Loucy (cell line): ENCODE measurements around the gene NOTCH1.

ENCODE experiments used
- H2AFZ ChIP-seq: fragments of 200-600 bp; sonication (generic); 2 replicates; pipeline ENCODE4 v1.6.0; 2016; ENCODE audit warnings: antibody characterized with exemption, mild to moderate bottlenecking, low read length, moderate library complexity
- H3F3A ChIP-seq: fragments of 200-600 bp; 2 replicates; pipeline ENCODE4 v1.6.0; 2016; ENCODE audit warnings: antibody characterized with exemption, low read depth, mild to moderate bottlenecking
- H3K27me3 ChIP-seq: fragments of 200-600 bp; sonication (generic); 2 replicates; pipeline ENCODE4 v1.6.1; 2014; ENCODE audit warnings: low read length, mild to moderate bottlenecking; ENCODE audit not compliant: insufficient read depth, poor library complexity, severe bottlenecking
- H3K36me3 ChIP-seq: fragments of 200-600 bp; sonication (generic); 2 replicates; pipeline ENCODE4 v1.6.1; 2016; ENCODE audit warnings: low read length; ENCODE audit not compliant: insufficient read depth
- H3K4me1 ChIP-seq: fragments of 200-600 bp; sonication (generic); 2 replicates; pipeline ENCODE4 v1.5.1; 2014; ENCODE audit warnings: low read length, mild to moderate bottlenecking; ENCODE audit not compliant: insufficient read depth, poor library complexity, severe bottlenecking
- H3K4me2 ChIP-seq: fragments of 200-600 bp; sonication (generic); 2 replicates; pipeline ENCODE4 v1.6.0; 2014; ENCODE audit warnings: antibody characterized with exemption, low read length, low read depth, mild to moderate bottlenecking; ENCODE audit not compliant: poor library complexity, severe bottlenecking
- H3K4me3 ChIP-seq: fragments of 200-600 bp; sonication (generic); 2 replicates; pipeline ENCODE4 v1.5.1; 2014; ENCODE audit warnings: low read length, mild to moderate bottlenecking, mixed read lengths; ENCODE audit not compliant: poor library complexity, severe bottlenecking
- H3K79me2 ChIP-seq: fragments of 200-600 bp; sonication (generic); 2 replicates; pipeline ENCODE4 v1.6.1; 2014; ENCODE audit warnings: low read length; ENCODE audit not compliant: insufficient read depth
- H3K9ac ChIP-seq: fragments of 200-600 bp; sonication (generic); 2 replicates; pipeline ENCODE4 v1.6.0; 2014; ENCODE audit warnings: mild to moderate bottlenecking, low read depth, low read length, moderate library complexity; ENCODE audit not compliant: poor library complexity, severe bottlenecking
- H3K9me2 ChIP-seq: fragments of 200-600 bp; sonication (generic); replicated peaks from 2 replicates; pipeline ENCODE4 v1.6.1; 2016; ENCODE audit warnings: low read depth, low read length, mixed read lengths
- H3K9me3 ChIP-seq: fragments of 200-600 bp; sonication (generic); 2 replicates; pipeline ENCODE4 v1.6.1; 2014; ENCODE audit warnings: mild to moderate bottlenecking, antibody characterized with exemption, low read length, low read depth; ENCODE audit not compliant: insufficient read depth
- H4K20me1 ChIP-seq: fragments of 200-600 bp; sonication (generic); 2 replicates; pipeline ENCODE4 v1.6.0; 2014; ENCODE audit warnings: antibody characterized with exemption, low read length, mild to moderate bottlenecking; ENCODE audit not compliant: insufficient read depth, poor library complexity, severe bottlenecking
- EZH2phosphoT487 ChIP-seq: fragments of 200-600 bp; IDR thresholded peaks from 2 replicates; pipeline ENCODE4 v1.6.1; 2018; ENCODE audit warnings: antibody characterized with exemption, mild to moderate bottlenecking, moderate library complexity, borderline replicate concordance
- TF ChIP-seq, protein P1 (sequence below): fragments of 200-600 bp; sonication (generic); conservative IDR thresholded peaks from 2 replicates; pipeline ENCODE4 v1.5.1; 2014; ENCODE audit warnings: mild to moderate bottlenecking, antibody characterized with exemption, low read length

The NOTCH1 gene

DNA sequence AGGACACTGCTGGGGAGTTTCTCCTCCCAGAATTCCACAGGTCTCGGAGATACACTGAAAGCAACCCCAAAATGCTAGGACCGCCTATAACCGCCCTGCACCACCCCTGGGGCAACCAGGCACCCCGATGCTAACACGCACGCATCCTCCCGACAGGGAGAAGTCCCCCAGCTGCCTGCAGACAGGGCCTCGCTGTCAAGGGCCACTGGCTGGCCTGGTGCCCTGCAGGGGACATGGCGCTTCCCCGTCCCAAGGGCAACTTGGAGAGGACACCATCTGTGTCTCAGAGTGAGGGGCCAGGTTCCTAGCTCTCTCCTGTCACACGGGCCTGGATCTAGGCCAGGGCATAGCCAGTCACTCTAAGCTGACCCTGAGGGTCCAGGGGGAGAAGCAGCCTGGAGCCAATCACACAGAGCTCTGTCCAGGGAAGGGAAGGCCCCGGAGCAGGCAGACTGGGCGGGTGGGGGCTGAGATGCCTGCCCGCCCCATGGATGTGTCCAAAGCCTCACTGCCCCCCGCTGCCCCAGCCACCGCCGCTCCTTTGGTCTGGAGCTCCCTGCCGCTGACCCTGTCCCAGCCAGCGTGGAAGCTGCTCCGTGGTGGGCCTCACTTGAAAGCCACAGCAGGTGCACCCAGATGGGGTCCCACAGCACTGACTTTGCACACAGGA, 9.7 kb downstream of the NOTCH1 start:
- no peak for TF ChIP-seq EZH2phosphoT487
- TF ChIP-seq, protein P1, sequence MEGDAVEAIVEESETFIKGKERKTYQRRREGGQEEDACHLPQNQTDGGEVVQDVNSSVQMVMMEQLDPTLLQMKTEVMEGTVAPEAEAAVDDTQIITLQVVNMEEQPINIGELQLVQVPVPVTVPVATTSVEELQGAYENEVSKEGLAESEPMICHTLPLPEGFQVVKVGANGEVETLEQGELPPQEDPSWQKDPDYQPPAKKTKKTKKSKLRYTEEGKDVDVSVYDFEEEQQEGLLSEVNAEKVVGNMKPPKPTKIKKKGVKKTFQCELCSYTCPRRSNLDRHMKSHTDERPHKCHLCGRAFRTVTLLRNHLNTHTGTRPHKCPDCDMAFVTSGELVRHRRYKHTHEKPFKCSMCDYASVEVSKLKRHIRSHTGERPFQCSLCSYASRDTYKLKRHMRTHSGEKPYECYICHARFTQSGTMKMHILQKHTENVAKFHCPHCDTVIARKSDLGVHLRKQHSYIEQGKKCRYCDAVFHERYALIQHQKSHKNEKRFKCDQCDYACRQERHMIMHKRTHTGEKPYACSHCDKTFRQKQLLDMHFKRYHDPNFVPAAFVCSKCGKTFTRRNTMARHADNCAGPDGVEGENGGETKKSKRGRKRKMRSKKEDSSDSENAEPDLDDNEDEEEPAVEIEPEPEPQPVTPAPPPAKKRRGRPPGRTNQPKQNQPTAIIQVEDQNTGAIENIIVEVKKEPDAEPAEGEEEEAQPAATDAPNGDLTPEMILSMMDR, result no peak
- peaks cover 10% of the 10 kb centered on the region for H3K4me1 ChIP-seq
- H3K79me2 ChIP-seq, result peaks cover 9% of the 10 kb centered on the region; the same call in 1 of the 2 replicates
- no peaks in the 10 kb centered on the region for H3F3A ChIP-seq
- no peaks in the 10 kb centered on the region for H3K27me3 ChIP-seq
- H4K20me1 ChIP-seq, result no peaks in the 10 kb centered on the region
- H3K4me3 ChIP-seq, result no peak overlapping the region
- no peak overlapping the region for H2AFZ ChIP-seq
- H3K9me3 ChIP-seq, result no peaks in the 10 kb centered on the region
- no peak overlapping the region for H3K4me2 ChIP-seq
- no peak overlapping the region for H3K9ac ChIP-seq
- peaks cover 5% of the 10 kb centered on the region; the same call in 1 of the 2 replicates for H3K36me3 ChIP-seq
- H3K9me2 ChIP-seq, result no peaks in the 10 kb centered on the region

- no peaks in the 10 kb centered on the region for H3K27me3 ChIP-seq
- no peak overlapping the region for H3K9ac ChIP-seq
- peaks cover 5% of the 10 kb centered on the region; the same call in 1 of the 2 replicates for H3K36me3 ChIP-seq
- no peaks in the 10 kb centered on the region for H3F3A ChIP-seq
- H3K79me2 ChIP-seq, result peaks cover 9% of the 10 kb centered on the region; the same call in 1 of the 2 replicates
- no peaks in the 10 kb centered on the region for H3K9me2 ChIP-seq
- H3K4me3 ChIP-seq, result no peak overlapping the region
- no peak overlapping the region for H3K4me2 ChIP-seq
- TF ChIP-seq EZH2phosphoT487, result no peak
- TF ChIP-seq, protein P1, result no peak
- H2AFZ ChIP-seq, result no peak overlapping the region
- H3K9me3 ChIP-seq, result no peaks in the 10 kb centered on the region
- H4K20me1 ChIP-seq, result no peaks in the 10 kb centered on the region
- peaks cover 10% of the 10 kb centered on the region for H3K4me1 ChIP-seq
These were observed 10.8 kb downstream of the NOTCH1 start for GRCh38 chr9:136535070-136535469.

DNA sequence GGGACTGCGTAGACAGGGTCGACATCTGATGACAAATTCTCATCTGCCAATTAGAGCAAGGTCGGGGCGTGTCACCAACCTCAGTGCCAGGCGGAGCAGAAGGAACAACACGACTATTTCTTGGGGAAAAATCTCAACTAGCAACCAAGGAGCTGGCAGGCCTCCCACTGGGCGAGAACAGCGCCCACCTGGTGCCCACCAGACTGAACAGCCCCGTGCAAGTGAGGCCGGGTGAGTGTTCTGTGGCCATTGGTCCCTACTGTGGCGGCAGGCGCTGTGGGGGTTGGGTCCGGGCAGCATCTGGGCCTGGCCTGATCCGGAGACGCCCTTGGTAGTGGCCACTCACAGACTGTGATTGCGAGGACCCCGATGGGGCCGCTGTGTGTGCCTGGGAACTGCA, 11.5 kb downstream of the NOTCH1 start:
- Histone ChIP-seq H3K9me2 (no peaks in the 10 kb centered on the region), H2AFZ (no peak overlapping the region), H3K4me3 (no peak overlapping the region), H3K4me2 (no peak overlapping the region), H4K20me1 (no peaks in the 10 kb centered on the region), H3F3A (no peaks in the 10 kb centered on the region), H3K9ac (no peak overlapping the region), H3K9me3 (no peaks in the 10 kb centered on the region), H3K27me3 (no peaks in the 10 kb centered on the region), H3K4me1 (peaks cover 10% of the 10 kb centered on the region), H3K79me2 (peaks cover 9% of the 10 kb centered on the region; the same call in 1 of the 2 replicates), H3K36me3 (peaks cover 5% of the 10 kb centered on the region; the same call in 1 of the 2 replicates)
- TF ChIP-seq, protein P1, result no peak
- TF ChIP-seq EZH2phosphoT487, result no peak
